ENCODE measurements around the gene ARHGAP32.

Gene ARHGAP32

GRCh38 chr11:128931066-128931465 is 261.1 kb downstream of the ARHGAP32 start:
- TF ChIP-seq, protein P1, sequence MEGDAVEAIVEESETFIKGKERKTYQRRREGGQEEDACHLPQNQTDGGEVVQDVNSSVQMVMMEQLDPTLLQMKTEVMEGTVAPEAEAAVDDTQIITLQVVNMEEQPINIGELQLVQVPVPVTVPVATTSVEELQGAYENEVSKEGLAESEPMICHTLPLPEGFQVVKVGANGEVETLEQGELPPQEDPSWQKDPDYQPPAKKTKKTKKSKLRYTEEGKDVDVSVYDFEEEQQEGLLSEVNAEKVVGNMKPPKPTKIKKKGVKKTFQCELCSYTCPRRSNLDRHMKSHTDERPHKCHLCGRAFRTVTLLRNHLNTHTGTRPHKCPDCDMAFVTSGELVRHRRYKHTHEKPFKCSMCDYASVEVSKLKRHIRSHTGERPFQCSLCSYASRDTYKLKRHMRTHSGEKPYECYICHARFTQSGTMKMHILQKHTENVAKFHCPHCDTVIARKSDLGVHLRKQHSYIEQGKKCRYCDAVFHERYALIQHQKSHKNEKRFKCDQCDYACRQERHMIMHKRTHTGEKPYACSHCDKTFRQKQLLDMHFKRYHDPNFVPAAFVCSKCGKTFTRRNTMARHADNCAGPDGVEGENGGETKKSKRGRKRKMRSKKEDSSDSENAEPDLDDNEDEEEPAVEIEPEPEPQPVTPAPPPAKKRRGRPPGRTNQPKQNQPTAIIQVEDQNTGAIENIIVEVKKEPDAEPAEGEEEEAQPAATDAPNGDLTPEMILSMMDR (IDR thresholded peaks at IDR 0.05) = no peak
- no peak for TF ChIP-seq ZFX (IDR thresholded peaks at IDR 0.05; ENCODE audit: borderline replicate concordance)
- H3K27ac ChIP-seq = no peak overlapping the region

DNA sequence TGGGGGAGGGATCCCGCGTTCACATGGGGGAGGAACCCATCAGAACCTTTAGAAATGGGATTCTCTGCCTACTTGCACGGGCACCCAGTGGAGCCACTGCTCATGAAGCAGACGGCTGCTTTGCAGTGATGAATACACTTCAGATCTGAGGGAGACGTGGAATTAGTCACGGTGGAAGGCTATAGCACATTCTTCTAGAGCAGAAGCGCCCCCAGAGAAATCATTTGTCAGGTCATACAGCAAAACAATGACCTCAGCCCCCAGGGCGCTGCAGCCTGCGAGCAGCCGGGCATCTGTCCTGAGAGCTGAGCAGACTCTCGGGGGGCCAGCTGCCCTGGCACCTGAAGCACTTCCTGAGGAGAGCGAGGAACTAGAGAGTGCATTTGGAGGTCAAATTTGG is 262.1 kb downstream of the ARHGAP32 start:
- TF ChIP-seq, protein P1 (IDR thresholded peaks at IDR 0.05) = no peak
- TF ChIP-seq ZFX (IDR thresholded peaks at IDR 0.05; ENCODE audit: borderline replicate concordance) = no peak
- no peak overlapping the region for H3K27ac ChIP-seq

GRCh38 chr11:128929468-128929867 is 262.7 kb downstream of the ARHGAP32 start:
- TF ChIP-seq ZFX (IDR thresholded peaks at IDR 0.05; ENCODE audit: borderline replicate concordance) = no peak
- TF ChIP-seq, protein P1 (IDR thresholded peaks at IDR 0.05) = no peak
- H3K27ac ChIP-seq = no peak overlapping the region

DNA sequence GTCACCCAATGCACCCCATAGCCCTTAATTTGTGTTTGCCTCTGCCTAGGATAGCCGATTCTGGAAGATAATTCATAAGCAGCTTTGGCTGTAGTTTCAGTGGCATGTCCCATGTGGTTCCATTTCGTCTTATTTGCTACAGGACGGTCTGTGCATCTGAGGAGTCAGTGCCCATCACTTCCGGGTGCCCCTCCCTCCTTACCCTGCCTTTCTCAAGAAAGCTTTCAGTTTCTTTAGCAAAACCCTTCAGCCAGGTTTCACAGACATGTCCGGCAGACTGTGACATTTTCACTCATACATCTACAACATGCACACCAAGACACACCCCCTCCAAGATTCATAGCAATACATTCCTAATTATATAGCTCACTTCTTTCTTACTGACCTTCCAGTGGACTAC is 263.7 kb downstream of the ARHGAP32 start:
- no peak overlapping the region for H3K27ac ChIP-seq
- TF ChIP-seq, protein P1 (IDR thresholded peaks at IDR 0.05) = no peak
- TF ChIP-seq ZFX (IDR thresholded peaks at IDR 0.05; ENCODE audit: borderline replicate concordance) = no peak

DNA sequence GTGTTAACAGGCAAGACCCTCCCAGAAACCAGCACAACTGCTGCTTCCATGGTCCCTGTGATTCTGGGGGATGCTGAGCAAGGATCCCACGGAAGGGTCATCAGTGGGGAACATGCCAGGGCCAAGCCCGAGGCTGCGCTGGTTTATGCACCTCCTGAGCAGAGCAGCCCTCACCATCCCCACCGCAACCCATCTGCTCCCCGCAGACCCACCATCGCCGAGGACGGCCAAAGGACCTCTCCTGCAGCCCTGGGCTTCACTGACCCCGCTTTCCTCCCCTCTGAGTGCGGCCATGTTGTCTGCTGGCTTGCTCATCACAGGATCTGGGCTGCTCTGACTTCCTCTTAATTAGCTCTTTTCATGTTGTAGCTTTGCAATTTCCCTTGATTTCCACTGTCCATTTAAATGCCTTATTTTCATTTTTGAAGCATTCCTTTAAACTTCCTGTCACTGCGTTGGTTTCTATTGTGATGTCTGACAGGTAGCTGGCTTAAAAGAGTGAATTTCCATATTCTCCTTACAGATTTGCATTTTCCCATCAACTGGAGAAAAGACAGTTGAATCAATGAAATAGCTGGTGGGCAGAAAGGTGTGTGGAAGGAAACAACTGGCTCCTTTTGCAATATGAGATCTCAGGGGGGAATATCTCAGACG is 264.3 kb downstream of the ARHGAP32 start:
- TF ChIP-seq, protein P1 (IDR thresholded peaks at IDR 0.05) = no peak
- no peak for TF ChIP-seq ZFX (IDR thresholded peaks at IDR 0.05; ENCODE audit: borderline replicate concordance)
- no peak overlapping the region for H3K27ac ChIP-seq

DNA sequence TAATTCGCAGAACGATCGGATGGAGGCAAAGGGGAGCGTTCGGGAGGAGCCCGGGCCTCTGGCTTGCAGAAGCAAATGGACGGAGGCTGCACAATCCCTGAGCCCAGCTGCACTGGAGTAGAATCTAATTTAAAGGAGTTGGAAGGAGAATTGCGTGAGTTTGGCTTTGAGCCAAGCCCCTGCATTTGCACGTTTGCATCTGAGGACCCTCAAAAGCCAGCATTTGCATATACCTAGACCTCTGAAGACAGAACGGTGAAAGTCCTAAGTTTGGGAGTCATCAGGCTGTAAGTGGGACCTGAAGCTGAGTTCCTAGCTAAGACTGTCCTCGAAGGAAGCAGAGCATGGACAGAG is 265.0 kb downstream of the ARHGAP32 start:
- TF ChIP-seq, protein P1 (IDR thresholded peaks at IDR 0.05) = no peak
- no peak for TF ChIP-seq ZFX (IDR thresholded peaks at IDR 0.05; ENCODE audit: borderline replicate concordance)
- H3K27ac ChIP-seq = no peak overlapping the region

GRCh38 chr11:128926437-128927107 is 265.6 kb downstream of the ARHGAP32 start:
- no peak overlapping the region for H3K27ac ChIP-seq
- TF ChIP-seq, protein P1 (IDR thresholded peaks at IDR 0.05) = no peak
- no peak for TF ChIP-seq ZFX (IDR thresholded peaks at IDR 0.05; ENCODE audit: borderline replicate concordance)

Measured in 22Rv1 (cell line).